LNCaP clone FGC (cell line): ENCODE results near the gene NINJ1.
A peak's percentile ranks its signal among the peaks of the same experiment; 100 is the strongest.

ENCODE experiments used
- DNase-seq: peaks from one replicate; pipeline ENCODE4 v3.0.0-alpha.2; 2011; ENCODE audit warnings: low read depth
- H3K4me3 ChIP-seq: 2 replicates; pipeline ENCODE4 v1.5.1; 2011; ENCODE audit warnings: mild to moderate bottlenecking, low read depth, low read length, control low read depth
- TF ChIP-seq, protein P1 (sequence below): IDR thresholded peaks from 2 replicates; pipeline ENCODE4 v1.5.1; 2012; ENCODE audit warnings: mild to moderate bottlenecking; ENCODE audit not compliant: control insufficient read depth, insufficient read depth; ENCODE audit errors: extremely low read depth

NINJ1 gene

DNA sequence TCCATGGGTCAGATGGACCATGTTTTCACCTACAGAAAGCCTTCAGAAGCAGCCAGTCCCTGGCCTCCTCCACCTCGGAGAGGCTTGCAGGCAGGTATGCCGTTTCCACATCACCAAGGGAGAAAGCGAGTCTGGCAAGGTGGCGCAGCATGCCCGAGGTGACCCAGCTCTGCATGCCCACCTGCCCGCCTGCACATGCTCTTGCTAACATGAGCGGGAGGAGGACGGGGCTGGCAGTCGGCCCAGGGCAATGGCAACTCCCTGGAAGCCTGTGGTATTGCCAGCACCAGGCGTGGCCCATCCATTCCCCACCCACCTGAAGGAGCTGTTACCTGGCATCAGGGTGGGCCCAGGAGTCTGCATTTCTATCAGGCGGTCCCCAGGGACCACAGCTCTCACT is 3.3 kb upstream of the NINJ1 start:
- no peak overlapping the region for H3K4me3 ChIP-seq
- DNase-seq = no peak
- TF ChIP-seq, protein P1, sequence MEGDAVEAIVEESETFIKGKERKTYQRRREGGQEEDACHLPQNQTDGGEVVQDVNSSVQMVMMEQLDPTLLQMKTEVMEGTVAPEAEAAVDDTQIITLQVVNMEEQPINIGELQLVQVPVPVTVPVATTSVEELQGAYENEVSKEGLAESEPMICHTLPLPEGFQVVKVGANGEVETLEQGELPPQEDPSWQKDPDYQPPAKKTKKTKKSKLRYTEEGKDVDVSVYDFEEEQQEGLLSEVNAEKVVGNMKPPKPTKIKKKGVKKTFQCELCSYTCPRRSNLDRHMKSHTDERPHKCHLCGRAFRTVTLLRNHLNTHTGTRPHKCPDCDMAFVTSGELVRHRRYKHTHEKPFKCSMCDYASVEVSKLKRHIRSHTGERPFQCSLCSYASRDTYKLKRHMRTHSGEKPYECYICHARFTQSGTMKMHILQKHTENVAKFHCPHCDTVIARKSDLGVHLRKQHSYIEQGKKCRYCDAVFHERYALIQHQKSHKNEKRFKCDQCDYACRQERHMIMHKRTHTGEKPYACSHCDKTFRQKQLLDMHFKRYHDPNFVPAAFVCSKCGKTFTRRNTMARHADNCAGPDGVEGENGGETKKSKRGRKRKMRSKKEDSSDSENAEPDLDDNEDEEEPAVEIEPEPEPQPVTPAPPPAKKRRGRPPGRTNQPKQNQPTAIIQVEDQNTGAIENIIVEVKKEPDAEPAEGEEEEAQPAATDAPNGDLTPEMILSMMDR = no peak

DNA sequence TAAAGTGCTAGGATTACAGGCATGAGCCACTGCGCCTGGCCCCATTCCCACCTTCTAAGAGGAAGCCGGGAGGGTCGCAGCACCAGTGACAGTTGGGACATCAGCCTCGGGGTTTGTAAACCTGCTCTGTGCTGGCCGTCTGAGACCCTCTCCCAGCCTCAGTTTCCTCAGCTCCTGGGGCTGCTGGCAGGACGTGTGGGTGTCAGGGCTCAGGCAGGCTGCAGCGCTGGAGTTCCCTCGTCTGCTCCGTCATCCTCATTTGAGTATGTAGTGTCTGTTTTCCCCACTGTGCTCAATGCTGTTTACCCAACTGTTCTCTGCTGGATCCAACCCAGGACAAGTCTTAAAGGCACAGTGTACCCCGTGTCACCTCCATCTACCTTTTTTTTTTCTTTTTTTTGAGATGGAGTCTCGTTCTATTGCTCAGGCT is 2.0 kb upstream of the NINJ1 start:
- peak; percentile 58 for DNase-seq
- TF ChIP-seq, protein P1 = no peak
- H3K4me3 ChIP-seq = no peak overlapping the region

DNA sequence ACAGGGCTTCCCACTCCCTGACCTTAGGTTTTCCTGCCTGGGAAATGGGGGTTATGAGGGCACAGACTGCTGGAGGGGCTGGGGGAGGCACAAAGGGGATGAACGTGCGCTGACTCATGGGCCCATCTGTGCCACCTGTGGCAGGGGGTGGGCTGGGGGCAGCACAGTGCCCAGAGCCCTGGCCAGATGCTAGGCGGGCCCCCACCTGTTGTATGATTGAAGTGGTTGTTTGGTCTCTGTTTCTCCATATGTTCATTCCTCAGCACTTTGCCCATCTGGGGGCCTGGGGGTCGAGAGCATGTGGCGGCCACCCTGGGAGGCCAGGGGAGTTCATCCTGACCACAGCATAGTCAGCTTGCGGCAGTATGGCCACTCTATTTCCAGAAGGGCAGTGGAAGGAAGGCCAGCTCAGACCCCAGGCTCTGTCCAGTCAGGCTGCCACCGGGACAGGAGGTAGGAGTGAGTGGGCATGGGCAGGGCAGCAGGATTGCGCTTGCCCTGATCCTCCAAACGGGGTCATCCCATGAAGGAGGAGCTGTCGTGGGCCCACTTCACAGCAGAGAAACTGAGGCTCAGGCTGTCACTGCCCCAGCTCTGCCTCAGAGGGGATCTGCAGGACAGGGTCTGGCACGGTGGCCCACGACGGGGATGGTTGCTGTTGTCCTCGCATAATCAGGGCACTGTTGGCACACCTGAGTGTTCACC is 841 bp upstream of the NINJ1 start:
- H3K4me3 ChIP-seq = peak overlapping the region; percentile 74
- TF ChIP-seq, protein P1 = no peak
- DNase-seq = no peak

DNA sequence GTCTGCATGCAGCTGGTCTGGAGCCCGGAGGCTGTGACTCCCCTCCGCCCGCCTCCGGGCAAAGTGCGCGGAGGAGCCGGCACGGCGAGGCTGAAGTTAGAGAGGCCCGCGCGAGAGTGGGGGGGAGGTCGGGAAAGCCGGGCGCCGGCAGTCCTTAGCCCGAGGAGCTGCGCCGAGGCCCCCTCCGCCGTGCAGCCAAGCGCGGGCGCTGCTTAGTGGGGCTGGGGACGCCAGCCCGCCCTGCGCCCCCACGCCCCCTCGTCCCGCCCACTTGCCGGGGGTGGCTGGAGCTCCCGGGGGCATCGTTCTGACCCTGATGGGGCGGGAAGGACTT is 403 bp downstream of the NINJ1 start:
- TF ChIP-seq, protein P1 = no peak
- peak overlapping the region; percentile 74 for H3K4me3 ChIP-seq
- no peak for DNase-seq

DNA sequence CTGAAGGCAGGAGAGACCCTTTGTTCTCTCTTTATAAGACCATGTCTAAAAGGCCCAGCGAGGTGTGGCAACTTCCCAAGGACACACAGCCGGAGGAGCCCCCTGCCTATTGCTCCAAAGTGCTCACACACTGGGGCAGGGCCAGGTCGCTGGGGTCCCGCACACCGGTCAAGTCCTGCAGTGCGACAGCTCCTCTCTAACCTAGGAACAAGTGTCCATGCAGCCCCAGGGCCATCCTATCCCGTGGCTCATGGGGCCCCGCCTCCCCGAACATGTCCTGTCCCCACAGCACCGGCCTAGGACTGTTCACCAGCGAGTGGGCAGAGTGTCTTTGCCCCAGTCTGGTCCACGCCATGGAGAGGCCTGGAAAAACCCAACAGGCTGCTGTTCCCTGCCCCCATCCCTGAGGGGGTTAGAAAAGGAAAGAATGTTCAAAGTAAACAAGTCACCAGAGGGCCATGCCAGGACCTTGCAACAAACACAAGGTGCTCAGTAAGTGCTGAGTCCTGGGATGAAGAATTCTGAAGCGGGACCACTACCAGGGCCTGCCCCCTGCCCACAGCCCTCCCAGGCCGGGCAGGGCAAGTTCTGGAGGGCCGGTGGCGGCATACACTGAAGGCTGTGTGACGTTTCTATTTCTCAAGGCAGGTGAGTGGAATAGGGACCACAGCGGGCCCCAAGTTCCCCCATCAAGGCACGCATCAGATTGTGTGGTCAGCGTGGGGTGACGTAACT is 938 bp downstream of the NINJ1 start:
- TF ChIP-seq, protein P1 = no peak
- H3K4me3 ChIP-seq = peak overlapping the region; percentile 74
- no peak for DNase-seq

DNA sequence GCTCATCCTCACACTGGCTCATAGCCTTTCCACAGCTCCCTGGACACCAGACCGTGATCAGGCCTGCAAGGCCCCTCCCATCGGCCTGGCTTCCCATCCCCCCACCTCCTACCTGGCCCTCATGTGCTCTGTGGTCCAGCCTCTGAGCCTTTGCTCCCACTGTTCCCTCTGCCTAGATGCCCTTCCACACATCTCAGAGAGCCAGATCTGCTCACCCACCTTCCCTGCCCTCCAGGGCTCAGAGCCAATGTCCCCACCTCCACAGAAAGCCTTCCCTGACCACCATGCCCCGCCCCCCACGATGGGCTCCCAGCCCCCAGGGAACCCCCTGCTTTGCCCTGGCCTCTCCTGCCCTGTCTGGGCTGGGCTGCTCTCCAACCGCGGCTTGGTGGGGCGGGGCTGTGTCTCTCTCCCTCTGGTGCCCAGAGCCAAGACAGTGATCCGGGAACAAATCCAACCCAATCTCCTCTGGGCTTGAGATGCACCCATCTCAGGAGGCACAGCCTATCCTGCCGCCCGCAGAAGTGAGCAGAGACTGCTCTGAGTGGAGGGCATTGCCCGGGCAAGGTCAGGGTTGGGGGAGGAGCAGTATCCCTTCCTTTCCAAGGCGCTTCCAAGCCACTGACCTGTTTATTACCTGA is 1.6 kb downstream of the NINJ1 start:
- TF ChIP-seq, protein P1 = no peak
- peak overlapping the region; percentile 74 for H3K4me3 ChIP-seq
- DNase-seq = peak; percentile 79
